Astrocyte (in vitro differentiated cells and primary cell): ENCODE data around the gene KISS1R.

Experiments
- CTCF ChIP-seq: IDR thresholded peaks from 2 replicates; pipeline ENCODE4 v1.5.1; 2011; ENCODE audit warnings: low read depth, mild to moderate bottlenecking, inconsistent platforms, low read length, moderate library complexity; ENCODE audit not compliant: insufficient read depth
- EZH2 ChIP-seq: IDR thresholded peaks from 2 replicates; pipeline ENCODE4 v1.6.1; 2012; ENCODE audit warnings: mild to moderate bottlenecking, low read length, inconsistent platforms; ENCODE audit not compliant: insufficient read depth

GRCh38 chr19:904545-904944, 12.6 kb upstream of the KISS1R start:
- no peak for TF ChIP-seq EZH2
- TF ChIP-seq CTCF, result no peak
